ENCODE results near the gene ICOS. TPM values are rescaled to one million over a fixed set of nuclear protein-coding genes. Genes with fewer than 3 reads are reported as not detected.

The ICOS gene
- total and polyA plus RNA-seq, 2 of the 8 experiments (the other 6 are each of a cell fraction or from before 2014, with no cell fraction given) = not detected

- no peak for TF ChIP-seq PHF8 (conservative IDR thresholded peaks at IDR 0.05; ENCODE audit: low read depth, low read length)
- no peak for TF ChIP-seq CHD2 (IDR thresholded peaks at IDR 0.05; ENCODE audit: low read length)
- TF ChIP-seq KDM5A (IDR thresholded peaks at IDR 0.05; ENCODE audit: low read length) = no peak
- TF ChIP-seq JUND (IDR thresholded peaks at IDR 0.05; ENCODE audit: low read length) = no peak
- no peak for TF ChIP-seq SIN3A (conservative IDR thresholded peaks at IDR 0.05 in 1 of 2, IDR thresholded peaks at IDR 0.05 in 1 of 2; ENCODE audit: low read depth in 1 of 2, low read length in 2 of 2)
- TF ChIP-seq CBX5 (IDR thresholded peaks at IDR 0.05; ENCODE audit: low read depth, low read length) = no peak
- no peak for TF ChIP-seq HDAC2 (IDR thresholded peaks at IDR 0.05; ENCODE audit: borderline replicate concordance in 1 of 2, low read depth in 2 of 2, low read length in 2 of 2)
- no peak for TF ChIP-seq EZH2 (IDR thresholded peaks at IDR 0.05; ENCODE audit: low read depth, low read length, severe bottlenecking)
- TF ChIP-seq SP4 (IDR thresholded peaks at IDR 0.05; ENCODE audit: low read length) = no peak
- no peak for TF ChIP-seq FOSL1 (IDR thresholded peaks at IDR 0.05; ENCODE audit: insufficient read depth, low read depth, low read length)
- no peak for TF ChIP-seq ATF3 (IDR thresholded peaks at IDR 0.05; ENCODE audit: insufficient read depth, low read depth, low read length)
- TF ChIP-seq RAD21 (IDR thresholded peaks at IDR 0.05 in 1 of 2, conservative IDR thresholded peaks at IDR 0.05 in 1 of 2; ENCODE audit: low read depth in 2 of 2, low read length in 2 of 2) = no peak
- TF ChIP-seq KDM4A (IDR thresholded peaks at IDR 0.05; ENCODE audit: low read depth, low read length, severe bottlenecking) = no peak
- TF ChIP-seq CTCF (IDR thresholded peaks at IDR 0.05; ENCODE audit: control extremely low read depth in 1 of 3, insufficient read depth in 1 of 3, low read depth in 1 of 3, low read length in 3 of 3) = no peak
- TF ChIP-seq SRF (IDR thresholded peaks at IDR 0.05; ENCODE audit: low read depth, low read length) = no peak
- TF ChIP-seq SUZ12 (IDR thresholded peaks at IDR 0.05; ENCODE audit: low read length) = no peak
- no peak for TF ChIP-seq NRF1 (IDR thresholded peaks at IDR 0.05; ENCODE audit: low read depth, low read length)
- TF ChIP-seq HDAC6 (IDR thresholded peaks at IDR 0.05; ENCODE audit: low read depth, low read length) = no peak
- no peak for TF ChIP-seq POLR2AphosphoS5 (IDR thresholded peaks at IDR 0.05; ENCODE audit: low read depth, low read length)
These were observed 55.9 kb downstream of the ICOS start (continued) for GRCh38 chr2:203992509-203992908.

Data from H1 (cell line).